Activated CD4-positive, alpha-beta T cell treated with anti-CD3 and anti-CD28 coated beads for 24 hours (primary cell): ENCODE data around the gene SENP8.

Experiments used
- DNase-seq, 2 donors: peaks; one replicate each; pipeline ENCODE4 v3.0.0-alpha.2; 2020; ENCODE audit warnings: low read depth in 2 of 2

Gene SENP8

GRCh38 chr15:72175186-72176044 lies 57.2 kb downstream of the SENP8 start:
- no peak for DNase-seq

DNA sequence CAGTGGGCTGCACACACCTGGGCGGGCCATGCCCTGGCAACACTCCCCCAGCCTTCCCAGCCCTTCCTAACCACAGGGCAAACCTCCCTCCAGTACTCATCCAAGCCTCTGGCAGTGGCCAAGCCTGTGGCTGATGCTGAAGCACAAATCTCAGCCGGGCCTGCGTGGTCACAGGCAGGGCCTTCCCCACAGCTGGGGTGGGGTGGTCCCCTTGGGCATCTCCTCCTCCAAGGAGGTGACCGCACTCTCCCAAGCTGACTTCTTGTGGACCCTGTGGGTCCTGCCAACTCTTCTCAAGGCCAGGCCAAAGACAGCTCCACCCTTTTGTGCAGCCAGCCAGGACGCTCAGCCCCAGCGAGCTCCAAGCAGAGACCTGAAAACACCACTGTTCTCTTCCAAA lies 58.0 kb downstream of the SENP8 start:
- no peak for DNase-seq

DNA sequence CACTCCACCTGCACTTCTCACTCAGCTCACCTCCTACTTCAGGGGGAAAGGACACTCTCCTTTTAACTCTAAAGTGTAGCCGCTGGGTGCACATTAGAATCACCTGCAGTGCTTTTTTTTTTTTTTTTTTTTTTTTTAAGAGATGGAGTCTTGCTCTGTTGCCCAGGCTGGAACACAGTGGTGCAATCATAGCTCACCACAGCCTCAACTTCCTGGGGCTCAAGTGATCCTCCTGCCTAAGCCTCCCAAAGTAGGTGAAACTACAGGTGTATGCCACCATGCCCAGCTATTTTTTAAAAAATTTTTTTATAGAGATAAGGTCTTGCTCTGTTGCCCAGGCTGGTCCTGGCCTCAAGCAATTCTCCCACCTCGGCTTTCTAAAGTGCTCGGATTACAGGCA lies 58.5 kb downstream of the SENP8 start:
- DNase-seq, result no peak

- DNase-seq, result no peak
Measured at GRCh38 chr15:72178976-72179585, 60.9 kb downstream of the SENP8 start.

GRCh38 chr15:72179950-72180581 lies 61.9 kb downstream of the SENP8 start:
- DNase-seq, result no peak

DNA sequence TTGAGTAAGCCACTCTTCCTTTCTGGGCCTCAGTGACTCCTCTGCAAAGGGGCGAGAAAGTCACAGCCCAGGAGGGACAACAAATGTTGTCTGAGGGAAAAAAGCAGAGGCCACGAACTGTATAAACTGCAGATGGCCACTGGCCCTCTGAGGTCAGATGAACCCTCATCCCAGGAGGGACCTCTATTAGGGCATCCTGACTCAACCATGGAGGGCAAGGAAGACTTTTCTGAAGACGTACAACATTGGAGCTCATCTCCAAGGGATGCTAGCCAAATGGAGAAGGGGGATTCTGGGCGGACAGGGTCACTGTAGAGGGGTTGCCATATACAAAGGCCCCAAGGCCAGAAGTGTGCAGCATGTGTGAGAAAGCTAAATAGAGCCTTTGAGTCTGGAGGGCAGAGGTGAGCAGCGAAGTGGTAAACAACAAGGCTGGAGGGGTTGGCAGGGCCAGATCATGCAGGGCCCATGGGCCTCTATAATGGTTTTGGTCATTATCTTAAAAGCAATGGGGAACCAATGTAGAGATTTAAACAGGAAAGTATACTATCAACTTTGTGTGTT lies 62.6 kb downstream of the SENP8 start:
- DNase-seq, result no peak

- DNase-seq, result no peak
Measured at GRCh38 chr15:72182244-72182643, 64.0 kb downstream of the SENP8 start.

DNA sequence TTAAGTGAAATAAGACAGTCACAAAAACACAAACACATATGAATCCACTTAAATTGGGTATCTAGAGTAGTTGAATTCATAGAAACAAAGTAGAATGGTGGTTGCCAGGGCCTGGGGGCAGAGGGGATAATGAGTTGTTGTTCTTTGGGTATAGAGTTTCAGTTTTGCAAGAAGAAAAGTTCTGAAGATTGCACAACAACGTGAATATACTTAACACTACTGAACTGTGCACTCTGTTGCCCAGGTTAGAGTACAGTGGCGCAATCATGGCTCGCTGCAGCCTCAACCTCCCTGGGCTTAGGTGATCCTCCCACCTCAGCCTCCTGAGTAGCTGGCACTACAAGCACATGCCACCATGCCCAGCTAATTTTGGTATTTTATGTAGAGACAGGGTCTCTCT lies 64.5 kb downstream of the SENP8 start:
- DNase-seq, result no peak

- DNase-seq, result no peak
Measured at GRCh38 chr15:72183781-72184164, 65.6 kb downstream of the SENP8 start.

- no peak for DNase-seq
Measured at GRCh38 chr15:72184165-72184811, 66.1 kb downstream of the SENP8 start.

DNA sequence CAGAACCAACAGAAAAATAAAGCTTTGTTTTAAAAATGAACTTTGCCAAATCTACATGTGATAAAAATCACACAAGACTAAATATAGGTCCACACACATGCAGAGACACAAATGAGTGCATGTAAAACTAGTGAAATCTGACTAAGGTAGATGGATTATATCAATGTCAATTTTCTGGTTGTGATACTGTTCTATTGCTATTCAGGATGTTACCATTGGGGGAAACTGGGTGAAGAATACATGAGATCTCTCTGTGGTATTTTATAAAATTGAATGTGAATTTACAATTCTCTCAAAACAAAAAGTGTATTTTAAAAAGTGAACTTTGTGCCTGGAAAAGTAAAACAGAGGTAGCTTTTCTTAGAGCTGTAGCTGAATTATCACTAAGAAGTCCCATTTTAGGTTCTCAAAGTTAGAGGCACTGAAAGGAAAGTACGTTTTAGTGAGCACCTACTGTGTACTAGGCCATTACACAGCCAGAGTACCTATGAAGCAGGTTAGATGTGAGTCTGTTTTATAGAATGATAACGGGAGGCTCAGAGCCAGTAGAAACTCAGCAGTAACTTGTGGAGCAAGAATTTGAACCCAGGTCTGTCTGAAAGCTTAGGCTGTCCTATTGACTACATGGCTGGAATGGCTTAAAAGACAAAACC lies 71.2 kb downstream of the SENP8 start:
- no peak for DNase-seq

- DNase-seq, result no peak
Measured at GRCh38 chr15:72192416-72192815, 74.2 kb downstream of the SENP8 start.
